Measurements from ENCODE around the gene FGF14.

DNA sequence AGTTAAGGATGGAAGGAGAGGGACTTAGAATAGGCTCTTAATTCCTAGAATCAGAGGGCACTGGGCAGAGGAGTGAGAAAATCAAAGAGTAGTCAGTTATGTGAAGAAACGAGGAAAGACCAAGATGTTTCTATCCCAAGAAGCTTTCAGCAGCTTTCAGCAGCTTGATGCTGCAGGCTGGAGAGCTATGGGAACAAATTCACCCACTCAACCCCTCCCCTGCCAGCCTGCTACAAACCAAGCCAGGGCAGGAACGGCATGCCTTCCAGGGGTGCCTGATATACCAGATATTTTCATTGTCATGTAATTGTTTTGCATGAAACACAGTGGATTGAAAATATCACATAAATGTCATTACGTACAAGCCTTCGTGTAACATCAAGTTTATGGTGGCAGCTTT is 262.2 kb downstream of the FGF14 start:
- TF ChIP-seq GATA2 (IDR thresholded peaks at IDR 0.05; ENCODE audit: low read depth, low read length) (no peak), GATA3 (IDR thresholded peaks at IDR 0.05; ENCODE audit: low read depth, low read length) (no peak)
